K562 (cell line): ENCODE data around the gene ERN1. TPM values are rescaled to one million over a fixed set of nuclear protein-coding genes. Genes with fewer than 3 reads are reported as not detected.

Source experiments
- ATAC-seq: fragments of 200-7000 bp; cut with Tn5 transposase; 3 replicates; pipeline ENCODE4 v1.9.1; 2020; ENCODE audit warnings: moderate library complexity
- BruUV-seq: library from RNA; stranded (reverse); fragments of 400-500 nt; replicated peaks from 2 replicates; lab custom pipeline; 2021; lab: Mats Ljungman, UMichigan
- CTCF ChIA-PET: fragments of 300-600 bp; formaldehyde crosslinking; extraction: SDS; loops from one replicate; lab custom pipeline; 2021; ENCODE audit warnings: low intra/inter-chr PET ratio; lab: Yijun Ruan, JAX
- POLR2A ChIA-PET: fragments of 300-600, 350-650 bp; sonication (Branson Sonifier 250); formaldehyde crosslinking; extraction: SDS; loops from one replicate; lab custom pipeline; 2021; ENCODE audit warnings: antibody characterized with exemption, inconsistent platforms; lab: Yijun Ruan, JAX
- DNase-seq, 4 experiments: peaks; one replicate each; pipeline versions ENCODE4 v3.0.0 to v3.0.0-alpha.2; 2011 to 2018; ENCODE audit warnings: low spot score in 3 of 4, mixed read lengths in 3 of 4; ENCODE audit errors: extremely low read depth in 1 of 4
- FAIRE-seq: peaks from 2 replicates; lab custom pipeline; 2011; peaks lifted over from hg19 to GRCh38; lab: Jason Lieb, UNC
- H2AFZ ChIP-seq: 2 replicates; pipeline ENCODE4 v1.6.0; 2011; ENCODE audit warnings: low read depth, low read length, control low read depth, inconsistent platforms
- H3K27ac ChIP-seq: fragments of 200-600 bp; 3 replicates; pipeline ENCODE4 v1.8.0; 2011; ENCODE audit warnings: low read depth, mild to moderate bottlenecking, control low read depth, inconsistent platforms, low read length, moderate library complexity, mixed read lengths; ENCODE audit errors: extremely low read depth
- H3K27me3 ChIP-seq, 2 experiments: fragments of 300-600 bp in 1 of 2; 2 replicates in 1 of 2; 3 replicates in 1 of 2; pipeline versions ENCODE4 v1.6.0 to v1.8.0; 2011; ENCODE audit warnings: inconsistent platforms in 2 of 2, low read length in 2 of 2, mild to moderate bottlenecking in 1 of 2, mixed read lengths in 1 of 2, moderate library complexity in 1 of 2; ENCODE audit not compliant: control insufficient read depth in 2 of 2, insufficient read depth in 2 of 2
- H3K36me3 ChIP-seq: fragments of 300-600 bp; 3 replicates; pipeline ENCODE4 v1.8.0; 2011; ENCODE audit warnings: mild to moderate bottlenecking, low read length, inconsistent platforms; ENCODE audit not compliant: control insufficient read depth, insufficient read depth
- H3K4me1 ChIP-seq, 2 experiments: fragments of 200-600 bp in 1 of 2; replicated peaks in 1 of 2; 2 replicates in 1 of 2; 3 replicates in 1 of 2; pipeline versions ENCODE4 v1.5.1 to v1.8.0; 2011; ENCODE audit warnings: inconsistent platforms in 2 of 2, low read length in 2 of 2, mild to moderate bottlenecking in 1 of 2, mixed read lengths in 1 of 2, moderate library complexity in 1 of 2; ENCODE audit not compliant: control insufficient read depth in 2 of 2, insufficient read depth in 2 of 2
- H3K4me2 ChIP-seq: 2 replicates; pipeline ENCODE4 v1.6.1; 2011; ENCODE audit warnings: low read length, control low read depth, inconsistent platforms, mixed read lengths; ENCODE audit not compliant: insufficient read depth
- H3K4me3 ChIP-seq: fragments of 200-600 bp; sonication (generic), shearing (Covaris generic); 2 replicates; pipeline ENCODE4 v1.5.1; 2016; ENCODE audit warnings: control low read depth, inconsistent platforms
- H3K79me2 ChIP-seq: fragments of 200-600 bp; 3 replicates; pipeline ENCODE4 v1.8.0; 2011; ENCODE audit warnings: low read length, inconsistent platforms; ENCODE audit not compliant: control insufficient read depth, insufficient read depth
- H3K9ac ChIP-seq, 2 experiments: 2 replicates each; pipeline versions ENCODE4 v1.6.0 to v1.6.1; 2011; ENCODE audit warnings: low read depth in 2 of 2, low read length in 2 of 2, control low read depth in 1 of 2, inconsistent platforms in 1 of 2, mild to moderate bottlenecking in 1 of 2, mixed read lengths in 1 of 2; ENCODE audit not compliant: insufficient read depth in 1 of 2
- H3K9me1 ChIP-seq: one replicate; pipeline ENCODE4 v1.6.0; 2011; ENCODE audit warnings: inconsistent platforms, mild to moderate bottlenecking, low read length, moderate library complexity; ENCODE audit not compliant: control insufficient read depth, insufficient read depth
- H3K9me3 ChIP-seq: replicated peaks from 2 replicates; pipeline ENCODE4 v1.5.1; 2011; ENCODE audit warnings: low read depth, low read length, inconsistent platforms; ENCODE audit not compliant: control insufficient read depth, insufficient read depth
- H4K20me1 ChIP-seq: replicated peaks from 2 replicates; pipeline ENCODE4 v1.6.1; 2011; ENCODE audit warnings: low read length, inconsistent platforms, mixed read lengths; ENCODE audit not compliant: control insufficient read depth, insufficient read depth
- ADNP ChIP-seq: fragments of 200-800 bp; sonication (Bioruptor generic); IDR thresholded peaks from 2 replicates; pipeline ENCODE4 v1.6.1; 2016; ENCODE audit warnings: missing genetic modification characterization, missing compliant biosample characterization
- COPS2 ChIP-seq: fragments of 450-650 bp; conservative IDR thresholded peaks from 2 replicates; pipeline ENCODE4 v1.6.1; 2016; ENCODE audit warnings: mild to moderate bottlenecking, moderate library complexity
- DPF2 ChIP-seq: fragments of 450-650 bp; IDR thresholded peaks from 2 replicates; pipeline ENCODE4 v1.6.1; 2016
- EZH2 ChIP-seq: IDR thresholded peaks from 2 replicates; pipeline ENCODE4 v1.6.1; 2012; ENCODE audit warnings: low read depth, mild to moderate bottlenecking, inconsistent platforms, low read length, borderline replicate concordance
- FOXK2 ChIP-seq, 2 experiments: fragments of 450-650 bp; IDR thresholded peaks in 1 of 2; conservative IDR thresholded peaks in 1 of 2; 2 replicates each; pipeline ENCODE4 v1.6.1; 2016; ENCODE audit warnings: low read depth in 2 of 2, mild to moderate bottlenecking in 1 of 2
- GATA2 ChIP-seq: sonication (generic); formaldehyde crosslinking; IDR thresholded peaks from 2 replicates; pipeline ENCODE4 v1.4.0; 2020; ENCODE audit warnings: mild to moderate bottlenecking, missing genetic modification reagents
- L3MBTL2 ChIP-seq: fragments of 450-650 bp; IDR thresholded peaks from 2 replicates; pipeline ENCODE4 v1.6.1; 2016; ENCODE audit warnings: mild to moderate bottlenecking, moderate library complexity
- TARDBP ChIP-seq: fragments of 450-650 bp; IDR thresholded peaks from 2 replicates; pipeline ENCODE4 v1.6.1; 2016
- ZNF12 ChIP-seq: sonication (generic); formaldehyde crosslinking; IDR thresholded peaks from 2 replicates; pipeline ENCODE4 v1.4.0; 2020; ENCODE audit warnings: mild to moderate bottlenecking, missing genetic modification reagents
- WGBS: fragments of 100-300 bp; shearing (Covaris generic); methylation state at CpG from one replicate; pipeline ENCODE4 v1.1.6; 2016; ENCODE audit warnings: low coverage, mixed read lengths; ENCODE audit not compliant: insufficient coverage; ENCODE audit errors: missing lambda C conversion rate; 5-methylcytosine and 5-hydroxymethylcytosine counted together
- in situ Hi-C: fragments of 300-500 bp; cut with MboI; formaldehyde crosslinking; loops from 4 replicates; pipeline ENCODE4 v1.15.0; 2018; ENCODE audit warnings: inconsistent platforms, mixed read lengths
- intact Hi-C: fragments of 100-400 bp; cut with micrococcal nuclease; formaldehyde crosslinking; loops from 2 replicates; pipeline ENCODE4 v1.14.2; 2022
- polyA plus RNA-seq, 8 experiments: library from polyadenylated mRNA; depleted of rRNA in 4 of 8; stranded (reverse) in 5 of 8; unstranded in 3 of 8; fragments of >200 nt; fragmentation: Nextera tagmentation in 2 of 8; fragmentation: Illumina TruSeq in 1 of 8; extraction: Ambion mirVana in 2 of 8; extraction: Trizol in 1 of 8; gene quantifications; 2 replicates each; pipeline versions ENCODE4 v1.2.1 to v1.2.3, GENCODE V29; 2011 to 2014; ENCODE audit warnings: inconsistent platforms in 1 of 8, missing spikeins in 1 of 8
- total RNA-seq, 7 experiments: library from RNA; depleted of rRNA in 6 of 7; stranded (reverse); fragments of >200 nt in 6 of 7; fragmentation: Illumina TruSeq in 2 of 7; extraction: Trizol in 2 of 7; gene quantifications; 2 replicates each; pipeline versions ENCODE4 v1.2.1 to v1.2.3, GENCODE V29; 2011 to 2021; ENCODE audit warnings: low replicate concordance in 1 of 7
- TF ChIP-seq, protein P1 (sequence below), 2 experiments: fragments of 450-650 bp; conservative IDR thresholded peaks; 2 replicates each; pipeline ENCODE4 v1.6.1; 2017; ENCODE audit warnings: mild to moderate bottlenecking in 2 of 2, moderate library complexity in 2 of 2
- TF ChIP-seq, protein P2 (sequence below): fragments of 450-650 bp; IDR thresholded peaks from one replicate; pipeline ENCODE4 v1.6.1; 2018; ENCODE audit warnings: mild to moderate bottlenecking, moderate library complexity; ENCODE audit not compliant: partially characterized antibody
- TF ChIP-seq, protein P3 (sequence below): sonication (generic); formaldehyde crosslinking; IDR thresholded peaks from 2 replicates; pipeline ENCODE4 v1.8.0; 2022; ENCODE audit warnings: mild to moderate bottlenecking, missing genetic modification reagents
- TF ChIP-seq, protein P4 (sequence below): fragments of 450-650 bp; IDR thresholded peaks from 2 replicates; pipeline ENCODE4 v1.6.1; 2017; ENCODE audit warnings: antibody characterized with exemption, mild to moderate bottlenecking
- TF ChIP-seq, protein P5 (sequence below): sonication (generic); formaldehyde crosslinking; IDR thresholded peaks from 2 replicates; pipeline ENCODE4 v1.8.0; 2022; ENCODE audit warnings: missing genetic modification reagents, mild to moderate bottlenecking, moderate library complexity, borderline replicate concordance

Gene ERN1
- total and polyA plus RNA-seq, 9 of the 15 experiments (the other 6 are each of a cell fraction or from before 2014, with no cell fraction given): 2.1 to 22.5 (median 7.3) TPM

DNA sequence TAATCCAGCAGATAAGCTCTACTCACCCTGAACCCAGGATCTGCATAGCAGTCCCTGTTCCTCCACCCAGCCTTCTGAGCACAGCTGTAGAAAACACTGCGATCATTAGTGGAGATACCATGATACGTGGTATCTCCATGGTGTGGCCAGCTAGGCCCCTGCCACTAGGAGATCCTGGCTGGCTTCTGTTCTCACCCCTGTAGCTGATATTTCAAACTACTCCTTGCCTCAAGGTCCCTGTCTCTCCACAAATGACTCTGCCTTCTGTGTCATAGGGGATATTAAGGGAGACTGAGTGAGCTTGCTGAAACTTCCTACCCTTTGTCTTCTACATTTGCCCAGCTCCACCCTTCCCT is 44.3 kb downstream of the ERN1 start:
- H3K27me3 ChIP-seq: no peaks in the 10 kb centered on the region
- no peak for TF ChIP-seq COPS2
- TF ChIP-seq ADNP (tag): no peak
- TF ChIP-seq, protein P1, sequence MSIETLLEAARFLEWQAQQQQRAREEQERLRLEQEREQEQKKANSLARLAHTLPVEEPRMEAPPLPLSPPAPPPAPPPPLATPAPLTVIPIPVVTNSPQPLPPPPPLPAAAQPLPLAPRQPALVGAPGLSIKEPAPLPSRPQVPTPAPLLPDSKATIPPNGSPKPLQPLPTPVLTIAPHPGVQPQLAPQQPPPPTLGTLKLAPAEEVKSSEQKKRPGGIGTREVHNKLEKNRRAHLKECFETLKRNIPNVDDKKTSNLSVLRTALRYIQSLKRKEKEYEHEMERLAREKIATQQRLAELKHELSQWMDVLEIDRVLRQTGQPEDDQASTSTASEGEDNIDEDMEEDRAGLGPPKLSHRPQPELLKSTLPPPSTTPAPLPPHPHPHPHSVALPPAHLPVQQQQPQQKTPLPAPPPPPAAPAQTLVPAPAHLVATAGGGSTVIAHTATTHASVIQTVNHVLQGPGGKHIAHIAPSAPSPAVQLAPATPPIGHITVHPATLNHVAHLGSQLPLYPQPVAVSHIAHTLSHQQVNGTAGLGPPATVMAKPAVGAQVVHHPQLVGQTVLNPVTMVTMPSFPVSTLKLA (conservative IDR thresholded peaks at IDR 0.05): no peak
- TF ChIP-seq, protein P2, sequence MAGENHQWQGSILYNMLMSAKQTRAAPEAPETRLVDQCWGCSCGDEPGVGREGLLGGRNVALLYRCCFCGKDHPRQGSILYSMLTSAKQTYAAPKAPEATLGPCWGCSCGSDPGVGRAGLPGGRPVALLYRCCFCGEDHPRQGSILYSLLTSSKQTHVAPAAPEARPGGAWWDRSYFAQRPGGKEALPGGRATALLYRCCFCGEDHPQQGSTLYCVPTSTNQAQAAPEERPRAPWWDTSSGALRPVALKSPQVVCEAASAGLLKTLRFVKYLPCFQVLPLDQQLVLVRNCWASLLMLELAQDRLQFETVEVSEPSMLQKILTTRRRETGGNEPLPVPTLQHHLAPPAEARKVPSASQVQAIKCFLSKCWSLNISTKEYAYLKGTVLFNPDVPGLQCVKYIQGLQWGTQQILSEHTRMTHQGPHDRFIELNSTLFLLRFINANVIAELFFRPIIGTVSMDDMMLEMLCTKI: no peak
- TF ChIP-seq DPF2: peak; percentile 66; the same call in 1 of the 2 replicates
- TF ChIP-seq, protein P3, sequence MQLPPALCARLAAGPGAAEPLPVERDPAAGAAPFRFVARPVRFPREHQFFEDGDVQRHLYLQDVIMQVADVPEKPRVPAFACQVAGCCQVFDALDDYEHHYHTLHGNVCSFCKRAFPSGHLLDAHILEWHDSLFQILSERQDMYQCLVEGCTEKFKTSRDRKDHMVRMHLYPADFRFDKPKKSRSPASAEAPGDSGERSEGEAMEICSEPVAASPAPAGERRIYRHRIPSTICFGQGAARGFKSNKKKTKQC: no peak
- TF ChIP-seq GATA2 (CRISPR knock-in tag): 0 out of 2 replicates have a peak, but pooled peaks have one; percentile 8
- no peak for TF ChIP-seq FOXK2 (conservative IDR thresholded peaks at IDR 0.05 in 1 of 2, IDR thresholded peaks at IDR 0.05 in 1 of 2; ENCODE audit: low read depth in 2 of 2)
- TF ChIP-seq ZNF12: no peak
- 0 out of 2 replicates have a peak, but pooled peaks have one; percentile 3 for TF ChIP-seq TARDBP
- no peak for TF ChIP-seq EZH2
- TF ChIP-seq, protein P4, sequence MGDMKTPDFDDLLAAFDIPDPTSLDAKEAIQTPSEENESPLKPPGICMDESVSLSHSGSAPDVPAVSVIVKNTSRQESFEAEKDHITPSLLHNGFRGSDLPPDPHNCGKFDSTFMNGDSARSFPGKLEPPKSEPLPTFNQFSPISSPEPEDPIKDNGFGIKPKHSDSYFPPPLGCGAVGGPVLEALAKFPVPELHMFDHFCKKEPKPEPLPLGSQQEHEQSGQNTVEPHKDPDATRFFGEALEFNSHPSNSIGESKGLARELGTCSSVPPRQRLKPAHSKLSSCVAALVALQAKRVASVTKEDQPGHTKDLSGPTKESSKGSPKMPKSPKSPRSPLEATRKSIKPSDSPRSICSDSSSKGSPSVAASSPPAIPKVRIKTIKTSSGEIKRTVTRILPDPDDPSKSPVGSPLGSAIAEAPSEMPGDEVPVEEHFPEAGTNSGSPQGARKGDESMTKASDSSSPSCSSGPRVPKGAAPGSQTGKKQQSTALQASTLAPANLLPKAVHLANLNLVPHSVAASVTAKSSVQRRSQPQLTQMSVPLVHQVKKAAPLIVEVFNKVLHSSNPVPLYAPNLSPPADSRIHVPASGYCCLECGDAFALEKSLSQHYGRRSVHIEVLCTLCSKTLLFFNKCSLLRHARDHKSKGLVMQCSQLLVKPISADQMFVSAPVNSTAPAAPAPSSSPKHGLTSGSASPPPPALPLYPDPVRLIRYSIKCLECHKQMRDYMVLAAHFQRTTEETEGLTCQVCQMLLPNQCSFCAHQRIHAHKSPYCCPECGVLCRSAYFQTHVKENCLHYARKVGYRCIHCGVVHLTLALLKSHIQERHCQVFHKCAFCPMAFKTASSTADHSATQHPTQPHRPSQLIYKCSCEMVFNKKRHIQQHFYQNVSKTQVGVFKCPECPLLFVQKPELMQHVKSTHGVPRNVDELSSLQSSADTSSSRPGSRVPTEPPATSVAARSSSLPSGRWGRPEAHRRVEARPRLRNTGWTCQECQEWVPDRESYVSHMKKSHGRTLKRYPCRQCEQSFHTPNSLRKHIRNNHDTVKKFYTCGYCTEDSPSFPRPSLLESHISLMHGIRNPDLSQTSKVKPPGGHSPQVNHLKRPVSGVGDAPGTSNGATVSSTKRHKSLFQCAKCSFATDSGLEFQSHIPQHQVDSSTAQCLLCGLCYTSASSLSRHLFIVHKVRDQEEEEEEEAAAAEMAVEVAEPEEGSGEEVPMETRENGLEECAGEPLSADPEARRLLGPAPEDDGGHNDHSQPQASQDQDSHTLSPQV: peak; percentile 27; the same call in 1 of the 2 replicates
- TF ChIP-seq, protein P5, sequence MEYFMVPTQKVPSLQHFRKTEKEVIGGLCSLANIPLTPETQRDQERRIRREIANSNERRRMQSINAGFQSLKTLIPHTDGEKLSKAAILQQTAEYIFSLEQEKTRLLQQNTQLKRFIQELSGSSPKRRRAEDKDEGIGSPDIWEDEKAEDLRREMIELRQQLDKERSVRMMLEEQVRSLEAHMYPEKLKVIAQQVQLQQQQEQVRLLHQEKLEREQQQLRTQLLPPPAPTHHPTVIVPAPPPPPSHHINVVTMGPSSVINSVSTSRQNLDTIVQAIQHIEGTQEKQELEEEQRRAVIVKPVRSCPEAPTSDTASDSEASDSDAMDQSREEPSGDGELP (CRISPR knock-in tag): peak; percentile 78
- peak; percentile 67; the same call in 1 of the 2 replicates for TF ChIP-seq L3MBTL2

More for the DNA sequence above, 44.3 kb downstream of the ERN1 start:
- 2% methylated on average over 2 of the region's 2 CpGs for WGBS
- in situ Hi-C loops: no loop called here
- Histone ChIP-seq H3K27ac (peak overlapping the region; percentile 31; the same call in 2 of the 3 replicates), H3K36me3 (no peaks in the 10 kb centered on the region; the same call in 2 of the 3 replicates), H3K9ac (peak overlapping the region; percentile 25 to 70; a peak in 2 of 4 replicates), H3K4me1 (peaks cover 26 to 62% of the 10 kb centered on the region in 2 experiments), H3K9me3 (no peaks in the 10 kb centered on the region), H3K79me2 (no peaks in the 10 kb centered on the region), H2AFZ (peak overlapping the region; percentile 35; the same call in 1 of the 2 replicates), H3K4me3 (no peak overlapping the region), H3K4me2 (peak overlapping the region; percentile 57), H3K9me1 (peaks cover 3% of the 10 kb centered on the region), H4K20me1 (no peaks in the 10 kb centered on the region)
- intact Hi-C loops: no loop called here
- peak; percentile 65 for FAIRE-seq
- ChIA-PET CTCF (no interaction called here), POLR2A (interaction anchor here (0.6 to 1.3 kb wide), 3 partner anchors 33 to 200 kb away, joined by 3 to 4 read pairs (median 3); no protein-coding TSS in a partner anchor)
- peak; percentile 36 to 48 (median 45) for DNase-seq
- no TSS peak for BruUV-seq
- ATAC-seq: peak; percentile 62
